ENCODE measurements around the gene PSEN2. TPM values are rescaled to one million over a fixed set of nuclear protein-coding genes. Genes with fewer than 3 reads are reported as not detected.
"Not testable (repeated sequence)": the region's sequence is repeated elsewhere in the genome, so short reads cannot be mapped to it uniquely, and the experiment has no call there.

Gene PSEN2
- total and polyA plus RNA-seq, 7 experiments from 2014 or later, result 0.17 to 10.3 (median 1.8) TPM

DNA sequence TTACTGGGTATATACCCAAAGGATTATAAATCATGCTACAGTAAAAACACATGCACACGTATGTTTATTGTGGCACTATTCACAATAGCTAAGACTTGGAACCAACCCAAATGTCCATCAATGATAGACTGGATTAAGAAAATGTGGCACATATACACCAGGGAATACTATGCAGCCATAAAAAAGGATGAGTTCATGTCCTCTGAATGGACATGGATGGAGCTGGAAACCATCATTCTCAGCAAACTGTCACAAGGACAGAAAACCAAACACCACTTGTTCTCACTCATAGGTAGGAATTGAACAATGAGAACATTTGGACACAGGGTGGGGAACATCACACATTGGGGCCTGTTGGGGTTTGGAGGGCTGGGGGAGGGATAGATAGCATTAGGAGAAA is 15.9 kb upstream of the PSEN2 start:
- H3K4me3 ChIP-seq (ENCODE audit: low read length); H3K36me3 Mint-ChIP-seq; H3K9me3 Mint-ChIP-seq; ATAC-seq; H3K4me1 ChIP-seq (ENCODE audit: control insufficient read depth in 2 of 2, insufficient read depth in 2 of 2, low read length in 2 of 2); DNase-seq; H3K27me3 ChIP-seq (ENCODE audit: control insufficient read depth in 2 of 2, insufficient read depth in 2 of 2, low read length in 2 of 2); H3K4me3 Mint-ChIP-seq; H3K27ac Mint-ChIP-seq; POLR2A ChIA-PET; H3K4me1 Mint-ChIP-seq; intact Hi-C loops (cut with micrococcal nuclease); H3K27ac ChIP-seq (ENCODE audit: low read depth, low read length); H3K9me3 ChIP-seq (ENCODE audit: control insufficient read depth in 2 of 3, low read length in 3 of 3); H3K36me3 ChIP-seq (ENCODE audit: control insufficient read depth in 2 of 3, insufficient read depth in 3 of 3, low read length in 3 of 3); CTCF ChIA-PET: not testable (repeated sequence)
- H3K27me3 Mint-ChIP-seq, result peaks cover 0 to 18% (median 4%) of the 10 kb centered on the region in 5 donors

GRCh38 chr1:226862890-226863289 is 7.5 kb upstream of the PSEN2 start:
- Mint-ChIP-seq H3K27me3 (peaks cover 0 to 20% (median 5%) of the 10 kb centered on the region in 5 donors), H3K4me1 (peaks cover 0 to 27% (median 7%) of the 10 kb centered on the region in 7 donors), H3K36me3 (no peaks in the 10 kb centered on the region), H3K4me3 (no peak overlapping the region), H3K9me3 (no peaks in the 10 kb centered on the region), H3K27ac (no peak overlapping the region)
- ChIA-PET POLR2A (no interaction called here), CTCF (no interaction called here)
- no peaks in the 10 kb centered on the region for H3K27me3 ChIP-seq (ENCODE audit: control insufficient read depth in 2 of 2, insufficient read depth in 2 of 2, low read length in 2 of 2)
- H3K4me3 ChIP-seq (ENCODE audit: low read length), result no peak overlapping the region
- H3K27ac ChIP-seq (ENCODE audit: low read depth, low read length), result no peak overlapping the region
- ATAC-seq (no peak), DNase-seq (no peak)
- no peaks in the 10 kb centered on the region for H3K4me1 ChIP-seq (ENCODE audit: control insufficient read depth in 2 of 2, insufficient read depth in 2 of 2, low read length in 2 of 2)
- no peaks in the 10 kb centered on the region for H3K36me3 ChIP-seq (ENCODE audit: control insufficient read depth in 2 of 3, insufficient read depth in 3 of 3, low read length in 3 of 3)
- intact Hi-C loops (cut with micrococcal nuclease), result no loop called here
- H3K9me3 ChIP-seq (ENCODE audit: control insufficient read depth in 2 of 3, low read length in 3 of 3), result no peaks in the 10 kb centered on the region

DNA sequence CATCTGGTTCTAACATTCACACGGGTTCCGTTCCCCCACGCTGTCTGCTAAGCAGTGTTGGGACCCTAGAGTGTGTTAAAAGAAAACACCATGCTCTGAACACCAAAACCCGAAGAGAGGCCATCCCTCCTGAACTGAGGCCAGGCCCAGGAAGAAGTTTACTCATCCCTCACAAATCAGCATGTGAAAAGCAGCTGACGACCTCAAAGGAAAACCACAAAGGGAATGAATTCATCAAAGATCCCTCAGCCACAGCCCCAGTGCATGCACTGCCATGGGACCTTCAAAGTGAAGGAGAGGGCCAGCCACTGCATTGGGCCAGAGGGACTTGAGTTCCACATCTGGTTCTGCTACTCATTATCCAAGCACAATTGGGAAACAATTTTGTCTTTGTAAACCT is 7.0 kb upstream of the PSEN2 start:
- Mint-ChIP-seq H3K4me3 (no peak overlapping the region), H3K4me1 (peaks cover 0 to 27% (median 7%) of the 10 kb centered on the region in 7 donors), H3K9me3 (no peaks in the 10 kb centered on the region), H3K36me3 (no peaks in the 10 kb centered on the region), H3K27ac (peak overlapping the region in 1 of 9 donors; percentile 3), H3K27me3 (peaks cover 0 to 23% (median 5%) of the 10 kb centered on the region in 5 donors)
- H3K36me3 ChIP-seq (ENCODE audit: control insufficient read depth in 2 of 3, insufficient read depth in 3 of 3, low read length in 3 of 3), result no peaks in the 10 kb centered on the region
- H3K27ac ChIP-seq (ENCODE audit: low read depth, low read length), result no peak overlapping the region
- no peak for ATAC-seq
- POLR2A ChIA-PET, result no interaction called here
- H3K9me3 ChIP-seq (ENCODE audit: control insufficient read depth in 2 of 3, low read length in 3 of 3), result no peaks in the 10 kb centered on the region
- no peak overlapping the region for H3K4me3 ChIP-seq (ENCODE audit: low read length)
- intact Hi-C loops (cut with micrococcal nuclease), result no loop called here
- CTCF ChIA-PET, result no interaction called here
- H3K27me3 ChIP-seq (ENCODE audit: control insufficient read depth in 2 of 2, insufficient read depth in 2 of 2, low read length in 2 of 2), result no peaks in the 10 kb centered on the region
- H3K4me1 ChIP-seq (ENCODE audit: control insufficient read depth in 2 of 2, insufficient read depth in 2 of 2, low read length in 2 of 2), result no peaks in the 10 kb centered on the region
- no peak for DNase-seq

- Histone ChIP-seq H3K9me3 (ENCODE audit: control insufficient read depth in 2 of 3, low read length in 3 of 3) (no peaks in the 10 kb centered on the region), H3K27me3 (ENCODE audit: control insufficient read depth in 2 of 2, insufficient read depth in 2 of 2, low read length in 2 of 2) (no peaks in the 10 kb centered on the region), H3K36me3 (ENCODE audit: control insufficient read depth in 2 of 3, insufficient read depth in 3 of 3, low read length in 3 of 3) (no peaks in the 10 kb centered on the region), H3K4me1 (ENCODE audit: control insufficient read depth in 2 of 2, insufficient read depth in 2 of 2, low read length in 2 of 2) (no peaks in the 10 kb centered on the region), H3K4me3 (ENCODE audit: low read length) (no peak overlapping the region), H3K27ac (ENCODE audit: low read depth, low read length) (no peak overlapping the region)
- Mint-ChIP-seq H3K4me3 (no peak overlapping the region), H3K36me3 (no peaks in the 10 kb centered on the region), H3K27me3 (peaks cover 0 to 27% (median 6%) of the 10 kb centered on the region in 5 donors), H3K9me3 (peaks cover 0 to 3% (median 0%) of the 10 kb centered on the region in 11 donors), H3K27ac (no peak overlapping the region), H3K4me1 (peaks cover 0 to 27% (median 7%) of the 10 kb centered on the region in 7 donors)
- DNase-seq, result no peak
- POLR2A ChIA-PET, result no interaction called here
- intact Hi-C loops (cut with micrococcal nuclease), result no loop called here
- CTCF ChIA-PET, result interaction anchor here (0.6 kb wide), 1 partner anchor 840 kb away, joined by 4 read pairs; no protein-coding TSS in a partner anchor
- no peak for ATAC-seq
Measured at GRCh38 chr1:226864311-226864710, 6.1 kb upstream of the PSEN2 start.

DNA sequence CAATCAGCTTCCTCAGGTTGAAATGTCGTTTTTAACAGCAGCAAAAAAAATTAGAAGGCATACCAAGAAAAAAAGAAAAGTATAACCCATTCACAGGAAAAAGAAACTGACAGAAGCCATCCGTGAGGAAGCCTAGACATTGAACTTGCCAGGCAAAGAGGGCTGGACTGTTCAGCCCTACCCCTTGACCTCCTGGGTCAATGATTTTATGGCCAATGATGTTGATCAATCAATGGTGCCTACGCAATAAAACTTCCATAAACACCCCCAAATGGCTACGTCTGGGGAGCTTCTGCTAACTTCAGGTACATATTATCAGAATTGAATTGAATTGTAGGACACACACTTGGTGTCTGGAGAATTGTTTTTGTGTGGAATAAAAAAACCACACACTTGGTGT is 4.8 kb upstream of the PSEN2 start:
- H3K36me3 Mint-ChIP-seq, result no peaks in the 10 kb centered on the region
- POLR2A ChIA-PET, result no interaction called here

GRCh38 chr1:226867461-226868054 is 2.9 kb upstream of the PSEN2 start:
- Mint-ChIP-seq H3K36me3 (no peaks in the 10 kb centered on the region), H3K27ac (no peak overlapping the region), H3K4me1 (peaks cover 8 to 38% (median 14%) of the 10 kb centered on the region in 7 donors), H3K4me3 (no peak overlapping the region), H3K9me3 (peaks cover 0 to 3% (median 0%) of the 10 kb centered on the region in 11 donors), H3K27me3 (peaks cover 9 to 37% (median 11%) of the 10 kb centered on the region in 5 donors)
- DNase-seq, result no peak
- peaks cover 0 to 3% of the 10 kb centered on the region in 2 donors for H3K4me1 ChIP-seq (ENCODE audit: control insufficient read depth in 2 of 2, insufficient read depth in 2 of 2, low read length in 2 of 2)
- H3K36me3 ChIP-seq (ENCODE audit: control insufficient read depth in 2 of 3, insufficient read depth in 3 of 3, low read length in 3 of 3), result no peaks in the 10 kb centered on the region
- intact Hi-C loops (cut with micrococcal nuclease), result no loop called here
- no peak for ATAC-seq
- POLR2A ChIA-PET, result interaction anchor here (1.4 kb wide), 1 partner anchor 15 kb away, joined by 4 read pairs; no protein-coding TSS in a partner anchor
- H3K27ac ChIP-seq (ENCODE audit: low read depth, low read length), result no peak overlapping the region
- no peak overlapping the region for H3K4me3 ChIP-seq (ENCODE audit: low read length)
- H3K9me3 ChIP-seq (ENCODE audit: control insufficient read depth in 2 of 3, low read length in 3 of 3), result no peaks in the 10 kb centered on the region
- CTCF ChIA-PET, result no interaction called here
- no peaks in the 10 kb centered on the region for H3K27me3 ChIP-seq (ENCODE audit: control insufficient read depth in 2 of 2, insufficient read depth in 2 of 2, low read length in 2 of 2)

More for the DNA sequence above, 4.8 kb upstream of the PSEN2 start:
- H3K4me3 Mint-ChIP-seq, result no peak overlapping the region
- Histone ChIP-seq H3K4me3 (ENCODE audit: low read length) (no peak overlapping the region), H3K27ac (ENCODE audit: low read depth, low read length) (no peak overlapping the region), H3K27me3 (ENCODE audit: control insufficient read depth in 2 of 2, insufficient read depth in 2 of 2, low read length in 2 of 2) (no peaks in the 10 kb centered on the region), H3K4me1 (ENCODE audit: control insufficient read depth in 2 of 2, insufficient read depth in 2 of 2, low read length in 2 of 2) (no peaks in the 10 kb centered on the region), H3K9me3 (ENCODE audit: control insufficient read depth in 2 of 3, low read length in 3 of 3) (no peaks in the 10 kb centered on the region), H3K36me3 (ENCODE audit: control insufficient read depth in 2 of 3, insufficient read depth in 3 of 3, low read length in 3 of 3) (no peaks in the 10 kb centered on the region)
- ATAC-seq, result no peak
- H3K9me3 Mint-ChIP-seq, result peaks cover 0 to 3% (median 0%) of the 10 kb centered on the region in 11 donors
- no peak for DNase-seq
- H3K27ac Mint-ChIP-seq, result no peak overlapping the region
- peaks cover 4 to 29% (median 11%) of the 10 kb centered on the region in 5 donors for H3K27me3 Mint-ChIP-seq
- CTCF ChIA-PET, result interaction anchor here (0.6 to 0.7 kb wide), 2 partner anchors 56 to 398 kb away, joined by 5 read pairs; no protein-coding TSS in a partner anchor
- peaks cover 0 to 32% (median 10%) of the 10 kb centered on the region in 7 donors for H3K4me1 Mint-ChIP-seq
- intact Hi-C loops (cut with micrococcal nuclease), result no loop called here

GRCh38 chr1:226868726-226869125 is 1.7 kb upstream of the PSEN2 start:
- Histone ChIP-seq H3K4me3 (ENCODE audit: low read length) (no peak overlapping the region), H3K36me3 (ENCODE audit: control insufficient read depth in 2 of 3, insufficient read depth in 3 of 3, low read length in 3 of 3) (no peaks in the 10 kb centered on the region), H3K9me3 (ENCODE audit: control insufficient read depth in 2 of 3, low read length in 3 of 3) (no peaks in the 10 kb centered on the region), H3K4me1 (ENCODE audit: control insufficient read depth in 2 of 2, insufficient read depth in 2 of 2, low read length in 2 of 2) (peaks cover 0 to 3% of the 10 kb centered on the region in 2 donors), H3K27ac (ENCODE audit: low read depth, low read length) (no peak overlapping the region), H3K27me3 (ENCODE audit: control insufficient read depth in 2 of 2, insufficient read depth in 2 of 2, low read length in 2 of 2) (no peaks in the 10 kb centered on the region)
- peak overlapping the region in 1 of 10 donors; percentile 40 for H3K4me3 Mint-ChIP-seq
- ChIA-PET CTCF (no interaction called here), POLR2A (no interaction called here)
- H3K9me3 Mint-ChIP-seq, result peaks cover 0 to 3% (median 0%) of the 10 kb centered on the region in 11 donors
- peaks cover 9 to 36% (median 11%) of the 10 kb centered on the region in 5 donors for H3K27me3 Mint-ChIP-seq
- H3K4me1 Mint-ChIP-seq, result peaks cover 3 to 27% (median 11%) of the 10 kb centered on the region in 7 donors
- ATAC-seq, result no peak
- no peak overlapping the region for H3K27ac Mint-ChIP-seq
- DNase-seq, result no peak
- H3K36me3 Mint-ChIP-seq, result no peaks in the 10 kb centered on the region
- intact Hi-C loops (cut with micrococcal nuclease), result no loop called here
